GM19397 (cell line): Measurements from ENCODE around the gene CHI3L1.

Experiments used
- ATAC-seq: cut with Tn5 transposase; IDR thresholded peaks from one replicate; pipeline ENCODE4 v1.9.1; 2021; ENCODE audit warnings: mild to moderate bottlenecking, moderate library complexity; ENCODE audit not compliant: unreplicated experiment

The CHI3L1 gene

DNA sequence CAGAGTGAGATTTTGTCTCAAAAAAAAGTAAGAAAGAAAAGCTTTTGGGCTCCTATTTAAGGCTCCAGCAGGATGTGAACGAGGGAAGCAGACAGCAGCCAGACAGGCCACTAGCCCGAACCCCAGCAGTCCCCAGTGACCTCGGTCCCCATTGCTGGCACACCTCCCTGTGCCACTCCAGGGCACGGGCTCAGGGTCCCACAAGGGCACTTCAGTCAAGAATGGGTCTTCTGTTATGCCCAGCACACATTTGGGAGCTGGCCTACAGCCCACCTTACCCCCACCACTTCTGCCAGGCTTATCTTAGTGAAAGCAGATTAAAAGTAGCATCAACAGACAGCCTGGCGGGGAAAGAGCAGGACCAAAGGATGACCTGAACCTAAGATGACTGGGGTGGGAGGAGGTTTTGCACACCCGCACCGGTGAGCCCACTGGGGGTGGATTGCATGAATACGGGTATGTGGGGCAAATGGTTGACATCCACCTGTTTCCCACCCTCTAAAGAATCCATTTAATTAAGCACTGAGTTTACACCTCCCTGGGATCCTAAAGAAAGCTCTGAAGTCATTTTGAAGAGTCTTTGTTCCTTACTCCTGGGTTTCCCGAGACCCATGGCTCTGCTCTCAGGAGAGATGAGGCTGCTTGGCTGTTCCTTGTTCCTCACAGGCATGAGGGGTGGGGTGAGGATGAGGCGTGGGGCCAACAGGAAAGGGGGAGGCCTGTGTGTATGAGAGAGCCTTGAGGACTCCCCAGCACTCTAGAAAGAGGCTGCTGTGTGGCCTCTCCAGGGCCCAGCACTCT, 4.7 kb downstream of the CHI3L1 start:
- no peak for ATAC-seq

GRCh38 chr1:203180611-203181330, 5.7 kb downstream of the CHI3L1 start:
- ATAC-seq: no peak

DNA sequence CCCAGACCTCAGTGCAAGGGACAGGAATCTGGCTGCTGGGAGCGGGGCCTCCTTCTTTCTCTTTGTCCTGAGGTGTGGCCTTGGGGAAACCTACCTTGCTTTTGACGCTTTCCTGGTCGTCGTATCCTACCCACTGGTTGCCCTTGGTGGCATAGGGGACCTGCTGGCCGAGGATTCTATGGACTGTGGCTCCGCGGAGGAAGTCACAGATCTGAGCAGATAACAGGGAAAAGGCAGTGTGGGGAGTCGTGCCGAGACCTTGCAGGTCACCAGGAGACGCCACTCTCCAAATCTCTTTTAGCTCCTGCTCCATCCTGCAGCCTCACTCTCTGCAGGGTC, 6.9 kb downstream of the CHI3L1 start:
- no peak for ATAC-seq

- no peak for ATAC-seq
Observed at GRCh38 chr1:203178821-203179666, 7.5 kb downstream of the CHI3L1 start.

- ATAC-seq: no peak
Observed at GRCh38 chr1:203178083-203178482, 8.4 kb downstream of the CHI3L1 start.

GRCh38 chr1:203177470-203178039, 8.9 kb downstream of the CHI3L1 start:
- no peak for ATAC-seq

DNA sequence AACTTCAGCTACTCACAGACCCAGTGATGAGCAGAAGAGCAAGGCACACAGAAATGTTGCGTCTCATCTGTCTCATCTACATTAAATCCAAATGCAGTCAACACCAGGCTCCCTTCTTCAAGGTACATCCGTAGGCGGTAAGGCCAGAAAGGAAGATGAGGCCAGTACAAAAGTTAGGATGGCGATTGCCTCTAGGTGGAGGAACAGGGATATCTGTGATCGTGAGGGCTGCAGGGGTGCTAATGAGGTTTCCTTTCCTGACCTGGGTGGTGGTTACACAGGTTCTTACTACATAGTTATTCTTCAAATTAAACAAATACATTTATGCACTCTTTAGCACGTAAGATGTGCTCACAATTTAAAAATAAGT, 9.5 kb downstream of the CHI3L1 start:
- ATAC-seq: no peak

DNA sequence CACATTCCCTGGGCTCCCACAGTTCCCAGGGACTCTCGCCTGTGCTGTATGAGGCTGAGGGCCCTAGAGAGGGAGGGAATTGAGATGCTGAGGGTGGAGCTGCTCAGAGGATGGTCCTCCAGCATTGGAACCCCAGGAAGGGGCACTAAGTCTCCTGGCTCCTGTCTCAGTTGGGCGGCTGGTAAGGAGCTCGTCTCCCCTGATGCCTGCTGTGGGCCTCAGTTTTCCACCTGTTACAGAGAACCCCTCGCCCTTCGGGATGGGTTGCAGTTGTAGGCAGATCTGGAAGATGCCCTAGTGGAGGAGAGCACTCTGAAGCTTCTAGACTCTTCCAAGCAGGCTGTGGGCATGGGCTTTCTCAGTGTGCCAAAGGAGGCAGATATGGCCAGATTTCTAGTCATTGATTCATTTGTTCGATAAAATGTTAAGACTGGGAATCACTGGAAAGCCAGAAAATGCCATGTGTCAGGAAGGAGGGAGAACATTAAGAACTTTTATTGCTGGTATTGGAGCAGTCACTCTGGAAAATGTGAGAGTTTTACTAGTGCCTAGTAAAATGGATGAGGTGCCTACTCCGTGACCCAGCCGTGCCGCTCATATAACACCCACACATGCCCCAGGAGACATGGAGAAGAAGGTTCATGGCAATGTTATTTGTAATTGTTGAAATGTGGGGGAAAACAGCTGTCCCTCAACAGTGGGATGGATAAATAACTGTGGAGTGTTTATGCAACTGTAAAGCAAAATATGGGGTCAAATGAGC, 10.1 kb downstream of the CHI3L1 start:
- no peak for ATAC-seq

GRCh38 chr1:203175827-203176241, 10.7 kb downstream of the CHI3L1 start:
- no peak for ATAC-seq

- ATAC-seq: no peak
Observed at GRCh38 chr1:203175237-203175826, 11.2 kb downstream of the CHI3L1 start, which contains the start of gene MYBPH. TSS of gene MYBPH (minus strand) at chr1:203175826. CDS start at chr1:203175755, 71 bp downstream.

- no peak for ATAC-seq
Observed at GRCh38 chr1:203174324-203174985, 12.0 kb downstream of the CHI3L1 start.

- peak; percentile 75 for ATAC-seq
Observed at GRCh38 chr1:203173566-203173965, 12.9 kb downstream of the CHI3L1 start.

GRCh38 chr1:203173011-203173555, 13.4 kb downstream of the CHI3L1 start:
- ATAC-seq: no peak

GRCh38 chr1:203172184-203173010, 14.1 kb downstream of the CHI3L1 start:
- no peak for ATAC-seq

DNA sequence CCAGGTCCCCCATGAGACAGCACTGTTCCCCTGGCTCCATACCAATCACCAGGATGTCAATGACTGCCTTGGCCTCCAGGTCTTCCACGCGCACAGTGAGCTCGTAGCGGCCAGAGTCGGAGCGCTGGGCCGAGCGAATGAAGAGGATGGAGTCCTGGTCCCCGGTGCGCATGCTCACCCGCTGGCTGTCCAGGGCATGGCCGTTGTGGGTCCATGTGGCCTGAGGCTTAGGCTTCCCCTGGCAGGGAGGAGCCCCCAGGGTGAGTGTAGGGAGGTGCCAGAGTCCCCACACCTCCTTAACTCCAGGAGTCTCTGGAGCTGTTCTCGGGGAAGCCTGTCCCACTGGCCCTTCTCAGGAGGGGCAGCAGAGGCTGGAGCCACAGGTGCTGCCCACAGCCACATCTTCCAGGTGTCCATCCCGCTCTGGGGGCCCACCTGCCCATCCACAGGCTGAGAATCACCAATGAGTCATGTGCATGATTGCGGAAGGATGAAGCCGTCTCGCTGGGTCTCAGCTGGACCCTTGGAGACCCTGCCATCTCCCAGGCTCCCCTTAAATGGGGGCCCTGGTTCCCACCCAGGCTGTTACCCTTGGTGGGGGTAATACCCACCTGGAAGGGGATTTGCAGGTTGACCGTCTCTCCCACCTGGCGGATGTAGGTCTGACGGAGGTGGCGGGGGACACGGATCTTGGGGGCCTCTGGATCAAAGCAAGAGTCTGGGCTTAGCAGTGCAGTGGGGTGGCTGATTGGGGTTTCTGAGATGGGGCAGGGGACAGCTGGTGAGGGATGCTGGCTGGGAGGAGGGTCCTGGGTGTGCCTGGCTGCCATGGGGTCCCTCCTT, 14.9 kb downstream of the CHI3L1 start:
- ATAC-seq: no peak

DNA sequence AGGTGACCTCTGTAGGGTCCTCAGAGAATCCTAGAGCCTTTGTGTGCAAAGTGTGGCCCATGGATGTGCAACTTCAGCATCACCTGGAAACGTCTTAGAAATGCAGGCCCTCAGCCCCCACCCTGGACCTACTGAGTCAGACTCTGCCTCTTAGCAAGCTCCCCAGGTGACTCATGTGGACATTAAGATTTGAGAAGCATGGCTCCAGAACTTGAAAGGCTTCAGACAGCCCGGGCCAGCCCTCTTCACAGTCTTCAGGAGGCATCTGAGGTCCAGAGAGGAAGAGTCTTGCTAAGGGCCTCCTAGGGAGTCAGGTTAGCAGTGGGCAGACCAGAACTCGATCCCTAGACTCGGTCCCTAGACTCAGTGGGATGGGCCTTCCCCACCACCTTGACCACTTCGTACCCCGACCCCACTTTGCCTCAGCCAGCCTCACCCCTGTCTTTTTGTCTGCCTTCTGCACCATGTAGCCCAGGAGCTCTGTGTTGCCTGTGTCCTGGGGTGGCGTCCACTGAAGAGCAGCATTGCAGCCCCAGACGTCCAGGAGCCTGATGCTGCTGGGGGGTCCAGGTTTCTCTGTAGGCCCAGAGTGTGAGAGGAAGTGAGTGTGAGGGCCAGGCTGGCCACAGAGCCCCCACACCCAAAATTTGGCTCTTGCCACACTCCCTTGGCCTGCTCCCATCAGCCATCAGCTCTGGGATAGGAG, 15.7 kb downstream of the CHI3L1 start:
- no peak for ATAC-seq
